HL-60 (cell line): ENCODE data around the gene RPL37.

Source experiments
- DNase-seq, 2 experiments: peaks; one replicate each; pipeline ENCODE4 v3.0.0-alpha.2; 2010 to 2020; ENCODE audit warnings: low read depth in 1 of 2, low spot score in 1 of 2
- H3K27ac ChIP-seq: fragments of 250-450 bp; sonication (Bioruptor Pico); replicated peaks from 2 replicates; pipeline ENCODE4 v1.5.1; 2020; ENCODE audit warnings: mild to moderate bottlenecking, moderate library complexity
- H3K27me3 ChIP-seq: fragments of 250-450 bp; sonication (Bioruptor Pico); 2 replicates; pipeline ENCODE4 v1.5.1; 2021; ENCODE audit warnings: mild to moderate bottlenecking, moderate library complexity; ENCODE audit not compliant: insufficient read depth, poor library complexity, severe bottlenecking
- H3K4me3 ChIP-seq: replicated peaks from 2 replicates; pipeline ENCODE4 v1.5.1; 2011; ENCODE audit warnings: mild to moderate bottlenecking, control low read depth, low read length; ENCODE audit not compliant: insufficient read depth
- CTCF ChIP-seq: IDR thresholded peaks from one replicate; pipeline ENCODE4 v1.5.1; 2011; ENCODE audit warnings: low read length, control low read depth, inconsistent platforms; ENCODE audit not compliant: insufficient read depth
- GABPA ChIP-seq: IDR thresholded peaks from 2 replicates; pipeline ENCODE4 v1.6.1; 2012; ENCODE audit warnings: low read depth
- POLR2AphosphoS5 ChIP-seq: IDR thresholded peaks from 2 replicates; pipeline ENCODE4 v1.6.1; 2012; ENCODE audit warnings: low read depth
- REST ChIP-seq: IDR thresholded peaks from 2 replicates; pipeline ENCODE4 v1.6.1; 2012; ENCODE audit warnings: low read depth; ENCODE audit not compliant: insufficient replicate concordance
- SPI1 ChIP-seq: IDR thresholded peaks from 2 replicates; pipeline ENCODE4 v1.6.1; 2012; ENCODE audit warnings: low read depth, mild to moderate bottlenecking, borderline replicate concordance

The RPL37 gene

DNA sequence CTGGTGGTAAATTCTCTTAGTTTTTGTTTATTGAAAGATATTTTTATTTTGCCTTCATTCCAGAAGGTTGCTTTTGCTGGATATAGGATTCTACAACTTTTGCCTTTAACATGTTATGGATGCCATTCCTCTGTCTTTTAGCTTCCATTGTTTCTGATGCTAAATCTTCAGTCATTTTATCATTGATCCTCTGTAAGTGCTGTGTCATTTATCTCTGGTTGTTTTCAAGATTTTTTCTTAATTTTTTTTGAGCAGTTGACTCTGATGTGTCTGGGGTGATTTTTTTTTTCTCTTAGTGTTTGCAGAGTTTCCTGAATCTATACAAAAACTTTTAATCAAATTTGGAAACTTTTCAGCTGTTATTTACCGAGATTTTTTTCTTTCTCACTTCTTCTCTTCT lies 12.5 kb upstream of the RPL37 start:
- no peak for TF ChIP-seq POLR2AphosphoS5
- TF ChIP-seq SPI1: no peak
- no peak for TF ChIP-seq REST
- no peak for TF ChIP-seq GABPA
- DNase-seq: no peak
- no peak overlapping the region for H3K27ac ChIP-seq
- H3K27me3 ChIP-seq: no peaks in the 10 kb centered on the region
- no peak overlapping the region for H3K4me3 ChIP-seq

GRCh38 chr5:40846371-40846770 lies 11.3 kb upstream of the RPL37 start:
- DNase-seq: no peak

DNA sequence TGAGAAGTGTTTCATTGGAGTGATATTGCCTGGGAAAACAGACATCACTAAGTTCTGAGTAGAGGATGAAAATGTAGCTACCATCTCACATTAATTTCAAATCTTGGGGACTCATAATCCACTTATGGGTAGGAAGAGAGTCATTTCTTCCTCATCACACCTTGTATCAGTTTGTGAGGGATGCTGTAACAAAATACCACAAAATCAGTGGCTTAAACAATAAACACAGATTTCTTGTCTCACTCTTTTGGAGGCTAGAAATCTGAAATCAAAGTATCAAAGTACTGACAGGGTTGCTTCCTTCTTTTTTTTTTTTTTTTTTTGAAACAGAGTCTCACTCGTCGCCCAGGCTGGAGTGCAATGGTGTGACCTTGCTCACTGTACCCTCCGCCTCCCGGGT lies 9.5 kb upstream of the RPL37 start:
- Histone ChIP-seq H3K4me3 (no peak overlapping the region), H3K27me3 (no peaks in the 10 kb centered on the region), H3K27ac (no peak overlapping the region)
- TF ChIP-seq REST: no peak
- TF ChIP-seq SPI1: no peak
- no peak for TF ChIP-seq GABPA
- TF ChIP-seq POLR2AphosphoS5: no peak
- no peak for TF ChIP-seq CTCF
- DNase-seq: no peak

More at GRCh38 chr5:40846371-40846770, 11.3 kb upstream of the RPL37 start:
- no peak for TF ChIP-seq GABPA
- TF ChIP-seq POLR2AphosphoS5: no peak
- no peak for TF ChIP-seq CTCF
- TF ChIP-seq SPI1: no peak
- no peak for TF ChIP-seq REST
- Histone ChIP-seq H3K27me3 (no peaks in the 10 kb centered on the region), H3K4me3 (no peak overlapping the region), H3K27ac (no peak overlapping the region)

- H3K27ac ChIP-seq: no peak overlapping the region
- no peak for TF ChIP-seq POLR2AphosphoS5
- no peak for TF ChIP-seq CTCF
- no peak for TF ChIP-seq GABPA
- TF ChIP-seq REST: no peak
- TF ChIP-seq SPI1: no peak
- no peak for DNase-seq
- peak overlapping the region; percentile 47 for H3K4me3 ChIP-seq
- H3K27me3 ChIP-seq: no peaks in the 10 kb centered on the region
Observed at GRCh38 chr5:40842351-40842750, 7.3 kb upstream of the RPL37 start.
